B cell (primary cell): ENCODE measurements around the gene KRTAP12-2.

Source experiments
- EZH2 ChIP-seq: IDR thresholded peaks from 2 replicates; pipeline ENCODE4 v1.6.1; 2012; ENCODE audit warnings: borderline replicate concordance, low read depth, mild to moderate bottlenecking, moderate library complexity, low read length; ENCODE audit not compliant: insufficient read depth, poor library complexity, severe bottlenecking
- TF ChIP-seq, protein P1 (sequence below): fragments of 200-600 bp; IDR thresholded peaks from one replicate; pipeline ENCODE4 v1.8.0; 2022; ENCODE audit warnings: antibody characterized with exemption, mild to moderate bottlenecking

DNA sequence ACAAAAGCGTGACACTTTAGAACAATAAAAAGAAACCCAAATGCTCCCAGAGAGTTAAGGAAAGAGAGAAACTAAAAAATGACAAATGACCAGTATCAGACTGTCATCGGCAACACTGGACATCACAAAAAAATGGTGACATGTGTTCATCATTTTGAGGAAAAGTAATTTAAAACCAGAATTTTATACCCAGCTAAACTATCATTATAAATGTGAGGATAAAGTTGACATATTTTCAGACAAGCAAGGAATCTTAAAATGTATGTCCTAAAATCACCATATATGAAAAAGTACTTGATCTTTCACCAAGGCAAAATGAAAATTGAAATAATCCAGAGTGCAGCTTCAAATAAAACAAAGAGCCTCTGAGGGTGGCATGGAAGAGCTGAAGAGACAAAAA is 21.8 kb downstream of the KRTAP12-2 start:
- TF ChIP-seq, protein P1, sequence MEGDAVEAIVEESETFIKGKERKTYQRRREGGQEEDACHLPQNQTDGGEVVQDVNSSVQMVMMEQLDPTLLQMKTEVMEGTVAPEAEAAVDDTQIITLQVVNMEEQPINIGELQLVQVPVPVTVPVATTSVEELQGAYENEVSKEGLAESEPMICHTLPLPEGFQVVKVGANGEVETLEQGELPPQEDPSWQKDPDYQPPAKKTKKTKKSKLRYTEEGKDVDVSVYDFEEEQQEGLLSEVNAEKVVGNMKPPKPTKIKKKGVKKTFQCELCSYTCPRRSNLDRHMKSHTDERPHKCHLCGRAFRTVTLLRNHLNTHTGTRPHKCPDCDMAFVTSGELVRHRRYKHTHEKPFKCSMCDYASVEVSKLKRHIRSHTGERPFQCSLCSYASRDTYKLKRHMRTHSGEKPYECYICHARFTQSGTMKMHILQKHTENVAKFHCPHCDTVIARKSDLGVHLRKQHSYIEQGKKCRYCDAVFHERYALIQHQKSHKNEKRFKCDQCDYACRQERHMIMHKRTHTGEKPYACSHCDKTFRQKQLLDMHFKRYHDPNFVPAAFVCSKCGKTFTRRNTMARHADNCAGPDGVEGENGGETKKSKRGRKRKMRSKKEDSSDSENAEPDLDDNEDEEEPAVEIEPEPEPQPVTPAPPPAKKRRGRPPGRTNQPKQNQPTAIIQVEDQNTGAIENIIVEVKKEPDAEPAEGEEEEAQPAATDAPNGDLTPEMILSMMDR = no peak
- TF ChIP-seq EZH2 = no peak
